Measurements from ENCODE around the gene PLPPR1. TPM values are rescaled to one million over a fixed set of nuclear protein-coding genes. Genes with fewer than 3 reads are reported as not detected.

PLPPR1 gene
- total RNA-seq, 4 donors from 2014 or later: not detected

- TF ChIP-seq CTCF (IDR thresholded peaks at IDR 0.05): no peak
- ATAC-seq (ENCODE audit: low FRiP score) (no peak), DNase-seq (ENCODE audit: low spot score) (no peak)
Observed at GRCh38 chr9:101148344-101148743, 119.8 kb downstream of the PLPPR1 start.

- DNase-seq (ENCODE audit: low spot score) (no peak), ATAC-seq (ENCODE audit: low FRiP score) (no peak)
- no peak for TF ChIP-seq CTCF (IDR thresholded peaks at IDR 0.05)
Observed at GRCh38 chr9:101158361-101158760, 129.8 kb downstream of the PLPPR1 start.

- ATAC-seq (ENCODE audit: low FRiP score) (no peak), DNase-seq (ENCODE audit: low spot score) (no peak)
- no peak for TF ChIP-seq CTCF (IDR thresholded peaks at IDR 0.05)
Observed at GRCh38 chr9:101162231-101162630, 133.7 kb downstream of the PLPPR1 start.

- no peak for TF ChIP-seq CTCF (IDR thresholded peaks at IDR 0.05)
- DNase-seq (ENCODE audit: low spot score): no peak
- no peak for ATAC-seq (ENCODE audit: low FRiP score)
Observed at GRCh38 chr9:101165131-101165530, 136.6 kb downstream of the PLPPR1 start.

- TF ChIP-seq CTCF (IDR thresholded peaks at IDR 0.05): no peak
- DNase-seq (ENCODE audit: low spot score): no peak
- no peak for ATAC-seq (ENCODE audit: low FRiP score)
Observed at GRCh38 chr9:101167490-101168134, 139.1 kb downstream of the PLPPR1 start.

GRCh38 chr9:101172616-101173015 lies 144.1 kb downstream of the PLPPR1 start:
- no peak for DNase-seq (ENCODE audit: low spot score)
- no peak for TF ChIP-seq CTCF (IDR thresholded peaks at IDR 0.05)
- no peak for ATAC-seq (ENCODE audit: low FRiP score)

GRCh38 chr9:101173907-101174306 lies 145.4 kb downstream of the PLPPR1 start:
- DNase-seq (ENCODE audit: low spot score): no peak
- no peak for ATAC-seq (ENCODE audit: low FRiP score)
- no peak for TF ChIP-seq CTCF (IDR thresholded peaks at IDR 0.05)
